Thyroid gland (tissue), 4 donors: Measurements from ENCODE around the gene FAM117B. TPM values are rescaled to one million over a fixed set of nuclear protein-coding genes. Genes with fewer than 3 reads are reported as not detected.

Source experiments
- DNase-seq, 2 donors: peaks; one replicate each; pipeline ENCODE4 v3.0.0-alpha.2; 2019
- H3K27ac ChIP-seq, 3 donors: fragments of 200-600 bp; sonication (generic); 1 replicate in 2 of 3; 2 replicates in 1 of 3; pipeline ENCODE4 v1.5.1; 2016 to 2019; ENCODE audit warnings: mild to moderate bottlenecking in 1 of 3, moderate library complexity in 1 of 3
- H3K27me3 ChIP-seq: fragments of 200-600 bp; sonication (generic); one replicate; pipeline ENCODE4 v1.5.1; 2019
- H3K36me3 ChIP-seq, 2 donors: fragments of 200-600 bp; sonication (generic); one replicate each; pipeline ENCODE4 v1.5.1; 2016 to 2019
- H3K4me1 ChIP-seq, 2 donors: fragments of 200-600 bp; sonication (generic); one replicate each; pipeline ENCODE4 v1.5.1; 2017 to 2019
- H3K4me3 ChIP-seq, 3 donors: fragments of 200-600 bp; sonication (generic); replicated peaks in 1 of 3; 1 replicate in 2 of 3; 2 replicates in 1 of 3; pipeline ENCODE4 v1.5.1; 2016; ENCODE audit warnings: mild to moderate bottlenecking in 1 of 3
- H3K9me3 ChIP-seq: fragments of 200-600 bp; sonication (generic); one replicate; pipeline ENCODE4 v1.5.1; 2017
- POLR2A ChIP-seq, 2 donors: fragments of 450-650 bp; IDR thresholded peaks; one replicate each; pipeline ENCODE4 v1.6.1; 2017; ENCODE audit warnings: antibody characterized with exemption in 2 of 2, mild to moderate bottlenecking in 2 of 2, moderate library complexity in 1 of 2
- WGBS, 2 donors: methylation state at CpG; one replicate each; pipeline ENCODE4 v1.1.5; 2017; 5-methylcytosine and 5-hydroxymethylcytosine counted together
- intact Hi-C: fragments of 100-400 bp; cut with DNase I; formaldehyde crosslinking; loops from one replicate; pipeline ENCODE4 v1.15.1; 2023
- total RNA-seq, 4 donors: library from RNA; depleted of rRNA; stranded (reverse); fragments of >200 nt; gene quantifications; one replicate each; pipeline ENCODE4 v1.2.3, GENCODE V29; 2016
- TF ChIP-seq, protein P1 (sequence below), 6 experiments: fragments of 200-600 bp in 3 of 6; fragments of 450-650 bp in 3 of 6; sonication (generic) in 3 of 6; IDR thresholded peaks; one replicate each; pipeline ENCODE4 v1.5.1; 2016 to 2019; ENCODE audit warnings: antibody characterized with exemption in 6 of 6, mild to moderate bottlenecking in 2 of 6, inconsistent platforms in 1 of 6, moderate library complexity in 1 of 6

Gene FAM117B
- total RNA-seq, 4 donors from 2014 or later, result 6.7 to 12.4 (median 7.7) TPM

DNA sequence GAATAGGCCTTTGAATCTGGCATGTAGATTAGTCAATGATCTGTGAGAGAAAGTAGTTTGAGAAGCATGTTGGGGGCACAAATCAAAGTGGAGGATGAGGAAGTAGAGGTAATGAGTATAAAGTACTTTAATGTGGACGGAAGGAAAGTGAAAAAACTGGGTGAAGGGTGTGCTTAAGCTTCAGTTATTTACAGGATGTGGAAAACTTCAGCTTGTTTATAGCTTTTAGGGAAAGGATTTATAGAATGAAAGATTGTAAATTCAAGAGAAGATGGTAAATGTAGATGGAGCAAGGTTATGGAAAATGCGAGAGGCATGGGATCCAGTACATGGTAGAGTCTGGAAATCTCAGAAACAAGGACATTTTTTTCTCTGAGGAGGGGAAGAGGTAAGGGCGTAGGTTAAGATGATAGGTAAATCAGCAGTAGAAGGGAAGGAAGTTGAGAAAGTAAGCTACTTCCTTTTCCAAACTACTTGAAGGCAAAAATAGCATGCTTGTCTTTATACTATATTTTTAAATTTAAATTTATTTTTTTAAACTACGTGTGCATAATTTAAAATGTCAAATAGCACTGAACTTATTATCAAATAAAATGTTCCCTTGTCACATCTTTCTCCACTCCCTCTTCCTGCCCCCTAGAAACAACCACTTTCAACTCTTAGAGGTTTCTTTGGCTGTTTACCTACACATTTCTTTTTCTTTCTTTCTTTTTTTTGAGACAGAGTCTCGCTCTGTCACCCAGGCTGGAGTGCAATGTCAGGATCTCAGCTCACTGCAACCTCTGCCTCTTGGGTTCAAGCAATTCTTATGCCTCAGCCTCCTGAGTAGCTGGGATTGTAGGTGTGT lies 8.5 kb downstream of the FAM117B start:
- no peaks in the 10 kb centered on the region for H3K36me3 ChIP-seq
- WGBS, 2 donors, result 84 to 87% methylated on average over 5 of the region's 5 CpGs
- H3K4me1 ChIP-seq, result no peaks in the 10 kb centered on the region
- H3K27ac ChIP-seq, result no peak overlapping the region
- no peak overlapping the region for H3K4me3 ChIP-seq
- intact Hi-C loops, result no loop called here
- no peaks in the 10 kb centered on the region for H3K27me3 ChIP-seq
- DNase-seq, result no peak
- H3K9me3 ChIP-seq, result no peaks in the 10 kb centered on the region
- TF ChIP-seq, protein P1, sequence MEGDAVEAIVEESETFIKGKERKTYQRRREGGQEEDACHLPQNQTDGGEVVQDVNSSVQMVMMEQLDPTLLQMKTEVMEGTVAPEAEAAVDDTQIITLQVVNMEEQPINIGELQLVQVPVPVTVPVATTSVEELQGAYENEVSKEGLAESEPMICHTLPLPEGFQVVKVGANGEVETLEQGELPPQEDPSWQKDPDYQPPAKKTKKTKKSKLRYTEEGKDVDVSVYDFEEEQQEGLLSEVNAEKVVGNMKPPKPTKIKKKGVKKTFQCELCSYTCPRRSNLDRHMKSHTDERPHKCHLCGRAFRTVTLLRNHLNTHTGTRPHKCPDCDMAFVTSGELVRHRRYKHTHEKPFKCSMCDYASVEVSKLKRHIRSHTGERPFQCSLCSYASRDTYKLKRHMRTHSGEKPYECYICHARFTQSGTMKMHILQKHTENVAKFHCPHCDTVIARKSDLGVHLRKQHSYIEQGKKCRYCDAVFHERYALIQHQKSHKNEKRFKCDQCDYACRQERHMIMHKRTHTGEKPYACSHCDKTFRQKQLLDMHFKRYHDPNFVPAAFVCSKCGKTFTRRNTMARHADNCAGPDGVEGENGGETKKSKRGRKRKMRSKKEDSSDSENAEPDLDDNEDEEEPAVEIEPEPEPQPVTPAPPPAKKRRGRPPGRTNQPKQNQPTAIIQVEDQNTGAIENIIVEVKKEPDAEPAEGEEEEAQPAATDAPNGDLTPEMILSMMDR (IDR thresholded peaks at IDR 0.05), result no peak
- TF ChIP-seq POLR2A (IDR thresholded peaks at IDR 0.05), result no peak

DNA sequence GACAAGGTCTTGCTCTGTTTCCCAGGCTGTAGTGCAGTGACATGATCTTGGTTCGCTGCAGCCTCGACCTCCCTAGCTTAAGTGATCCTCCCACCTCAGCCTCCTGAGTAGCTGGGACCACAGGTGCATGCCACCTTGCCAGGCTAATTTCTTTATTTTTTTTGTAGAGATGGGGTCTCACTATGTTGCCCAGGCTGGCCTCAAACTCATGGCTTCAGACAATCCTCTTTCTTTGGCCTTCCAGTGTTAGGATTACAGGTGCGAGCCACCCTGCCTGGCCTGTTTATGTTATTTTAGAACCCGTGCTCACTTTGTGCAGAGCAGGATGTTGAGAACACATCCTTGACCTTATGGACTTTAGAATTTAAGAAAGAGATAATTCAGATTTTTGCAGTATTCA lies 17.4 kb downstream of the FAM117B start:
- Histone ChIP-seq H3K36me3 (no peaks in the 10 kb centered on the region), H3K4me1 (peaks cover 0 to 12% of the 10 kb centered on the region in 2 donors), H3K9me3 (no peaks in the 10 kb centered on the region), H3K27me3 (no peaks in the 10 kb centered on the region), H3K4me3 (no peak overlapping the region), H3K27ac (no peak overlapping the region)
- no peak for DNase-seq
- TF ChIP-seq, protein P1 (IDR thresholded peaks at IDR 0.05), result no peak
- no peak for TF ChIP-seq POLR2A (IDR thresholded peaks at IDR 0.05)
- intact Hi-C loops, result no loop called here
- 86 to 88% methylated on average over 4 of the region's 4 CpGs for WGBS, 2 donors

DNA sequence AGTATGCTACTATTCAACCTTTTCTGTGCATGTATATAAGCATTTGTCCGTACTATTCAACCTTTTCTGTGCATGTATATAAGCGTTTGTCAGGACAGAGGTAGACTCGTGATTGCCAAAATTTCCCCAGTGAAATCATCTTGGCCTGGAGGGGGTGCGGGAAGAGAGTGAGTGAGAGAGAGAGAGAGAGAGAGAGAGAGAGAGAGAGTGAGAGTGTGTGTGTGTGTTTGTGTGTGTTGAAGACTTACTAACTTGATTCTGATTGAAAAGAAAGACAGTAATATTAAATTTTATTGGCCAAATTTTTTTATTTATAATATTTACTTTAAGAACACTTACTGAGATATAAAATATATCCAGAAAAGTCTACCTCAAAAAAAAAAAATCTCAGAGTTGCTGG lies 19.1 kb downstream of the FAM117B start:
- H3K9me3 ChIP-seq, result no peaks in the 10 kb centered on the region
- no peaks in the 10 kb centered on the region for H3K27me3 ChIP-seq
- intact Hi-C loops, result no loop called here
- H3K36me3 ChIP-seq, result no peaks in the 10 kb centered on the region
- H3K4me3 ChIP-seq, result no peak overlapping the region
- TF ChIP-seq, protein P1 (IDR thresholded peaks at IDR 0.05), result no peak
- no peak for TF ChIP-seq POLR2A (IDR thresholded peaks at IDR 0.05)
- no peak for DNase-seq
- H3K27ac ChIP-seq, result no peak overlapping the region
- H3K4me1 ChIP-seq, result peaks cover 0 to 12% of the 10 kb centered on the region in 2 donors
- 84 to 88% methylated on average over 4 of the region's 4 CpGs for WGBS, 2 donors

DNA sequence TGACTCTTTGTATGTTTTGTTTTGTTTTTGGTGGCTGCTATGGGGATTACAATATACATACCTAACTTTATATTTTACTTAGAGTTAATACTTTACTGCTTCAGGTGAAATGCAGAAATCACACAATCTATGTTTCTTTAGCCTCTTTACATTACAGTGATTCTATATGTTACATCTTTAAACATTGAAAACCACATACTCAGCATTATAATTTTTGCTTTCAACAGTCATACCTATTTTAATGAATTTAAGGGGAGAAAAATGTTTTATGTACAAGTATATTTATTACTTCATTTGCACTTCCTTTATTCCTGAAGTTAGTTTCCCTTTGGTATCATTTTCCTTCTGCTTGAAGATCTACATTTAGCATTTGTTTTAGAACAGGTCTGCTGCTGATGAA lies 23.1 kb downstream of the FAM117B start:
- Histone ChIP-seq H3K9me3 (no peaks in the 10 kb centered on the region), H3K27ac (no peak overlapping the region), H3K27me3 (no peaks in the 10 kb centered on the region), H3K4me3 (no peak overlapping the region), H3K36me3 (no peaks in the 10 kb centered on the region), H3K4me1 (peaks cover 0 to 17% of the 10 kb centered on the region in 2 donors)
- no peak for DNase-seq
- intact Hi-C loops, result no loop called here
- TF ChIP-seq POLR2A (IDR thresholded peaks at IDR 0.05), result no peak
- TF ChIP-seq, protein P1 (IDR thresholded peaks at IDR 0.05), result no peak

DNA sequence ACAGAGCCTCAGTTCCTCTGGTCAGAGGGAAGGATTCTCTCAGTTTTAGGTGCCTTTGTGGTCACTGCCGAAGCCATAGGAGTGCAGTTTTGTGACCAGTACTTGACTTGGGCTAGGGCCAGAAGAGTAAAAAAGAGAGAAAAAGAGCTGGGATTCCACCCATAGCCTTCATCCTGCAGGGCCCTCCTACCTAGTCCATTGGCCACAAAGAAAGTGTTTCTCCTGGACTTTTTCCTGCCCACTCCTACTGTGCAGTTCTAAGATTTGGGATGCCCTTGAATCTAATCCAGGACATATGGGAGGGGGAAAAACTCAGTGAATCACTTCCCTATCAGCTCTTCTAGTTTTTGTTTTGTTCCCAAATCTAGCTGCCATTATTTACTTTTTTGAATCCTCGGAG lies 26.0 kb downstream of the FAM117B start:
- H3K4me1 ChIP-seq, result peaks cover 0 to 9% of the 10 kb centered on the region in 2 donors
- 81 to 91% methylated on average over 2 of the region's 2 CpGs for WGBS, 2 donors
- no peak overlapping the region for H3K4me3 ChIP-seq
- H3K27ac ChIP-seq, result no peak overlapping the region
- H3K27me3 ChIP-seq, result no peaks in the 10 kb centered on the region
- no peak for DNase-seq
- TF ChIP-seq POLR2A (IDR thresholded peaks at IDR 0.05), result no peak
- TF ChIP-seq, protein P1 (IDR thresholded peaks at IDR 0.05), result no peak
- no peaks in the 10 kb centered on the region for H3K9me3 ChIP-seq
- no peaks in the 10 kb centered on the region for H3K36me3 ChIP-seq
- intact Hi-C loops, result no loop called here
